Activated CD8-positive, alpha-beta T cell treated with anti-CD3 and anti-CD28 coated beads for 36 hours (primary cell): ENCODE results near the gene LUZP2. TPM values are rescaled to one million over a fixed set of nuclear protein-coding genes. Genes with fewer than 3 reads are reported as not detected.

ENCODE experiments used
- ATAC-seq: fragments of 200-7000 bp; cut with Tn5 transposase; one replicate; pipeline ENCODE4 v1.10.0; 2021; ENCODE audit warnings: mild to moderate bottlenecking, moderate library complexity
- CTCF ChIA-PET: fragments of 350-600 bp; sonication (Branson Sonifier 250); formaldehyde crosslinking; loops from one replicate; lab custom pipeline; 2021; ENCODE audit warnings: antibody characterized with exemption; lab: Charles Lee
- POLR2A ChIA-PET: fragments of 350-600 bp; sonication (Branson Sonifier 250); formaldehyde crosslinking; loops from one replicate; lab custom pipeline; 2021; ENCODE audit warnings: antibody characterized with exemption; lab: Charles Lee
- DNase-seq: peaks from one replicate; pipeline ENCODE4 v3.0.0-alpha.2; 2020
- H3K27ac Mint-ChIP-seq: one replicate; pipeline ENCODE4 v1.8.0; 2021; ENCODE audit warnings: mild to moderate bottlenecking, mixed read lengths
- H3K27me3 Mint-ChIP-seq: one replicate; pipeline ENCODE4 v1.8.0; 2021; ENCODE audit warnings: mixed read lengths
- H3K36me3 Mint-ChIP-seq: one replicate; pipeline ENCODE4 v1.8.0; 2021; ENCODE audit warnings: low read depth, mixed read lengths
- H3K4me1 Mint-ChIP-seq: one replicate; pipeline ENCODE4 v1.8.0; 2021; ENCODE audit warnings: low read depth, mixed read lengths
- H3K4me3 Mint-ChIP-seq: one replicate; pipeline ENCODE4 v1.8.0; 2021; ENCODE audit warnings: mild to moderate bottlenecking, moderate library complexity, mixed read lengths
- H3K9me3 Mint-ChIP-seq: one replicate; pipeline ENCODE4 v1.8.0; 2021; ENCODE audit warnings: mixed read lengths
- intact Hi-C: fragments of 100-400 bp; cut with micrococcal nuclease; formaldehyde crosslinking; loops from one replicate; pipeline ENCODE4 v1.10.0; 2022
- total RNA-seq, 2 experiments: library from RNA; stranded (reverse); gene quantifications; one replicate each; pipeline ENCODE4 v1.2.3, GENCODE V29; 2021
- TF ChIP-seq, protein P1 (sequence below): fragments of 200-600 bp; IDR thresholded peaks from one replicate; pipeline ENCODE4 v1.8.0; 2022; ENCODE audit warnings: antibody characterized with exemption, mild to moderate bottlenecking

LUZP2 gene
- not detected for total RNA-seq

DNA sequence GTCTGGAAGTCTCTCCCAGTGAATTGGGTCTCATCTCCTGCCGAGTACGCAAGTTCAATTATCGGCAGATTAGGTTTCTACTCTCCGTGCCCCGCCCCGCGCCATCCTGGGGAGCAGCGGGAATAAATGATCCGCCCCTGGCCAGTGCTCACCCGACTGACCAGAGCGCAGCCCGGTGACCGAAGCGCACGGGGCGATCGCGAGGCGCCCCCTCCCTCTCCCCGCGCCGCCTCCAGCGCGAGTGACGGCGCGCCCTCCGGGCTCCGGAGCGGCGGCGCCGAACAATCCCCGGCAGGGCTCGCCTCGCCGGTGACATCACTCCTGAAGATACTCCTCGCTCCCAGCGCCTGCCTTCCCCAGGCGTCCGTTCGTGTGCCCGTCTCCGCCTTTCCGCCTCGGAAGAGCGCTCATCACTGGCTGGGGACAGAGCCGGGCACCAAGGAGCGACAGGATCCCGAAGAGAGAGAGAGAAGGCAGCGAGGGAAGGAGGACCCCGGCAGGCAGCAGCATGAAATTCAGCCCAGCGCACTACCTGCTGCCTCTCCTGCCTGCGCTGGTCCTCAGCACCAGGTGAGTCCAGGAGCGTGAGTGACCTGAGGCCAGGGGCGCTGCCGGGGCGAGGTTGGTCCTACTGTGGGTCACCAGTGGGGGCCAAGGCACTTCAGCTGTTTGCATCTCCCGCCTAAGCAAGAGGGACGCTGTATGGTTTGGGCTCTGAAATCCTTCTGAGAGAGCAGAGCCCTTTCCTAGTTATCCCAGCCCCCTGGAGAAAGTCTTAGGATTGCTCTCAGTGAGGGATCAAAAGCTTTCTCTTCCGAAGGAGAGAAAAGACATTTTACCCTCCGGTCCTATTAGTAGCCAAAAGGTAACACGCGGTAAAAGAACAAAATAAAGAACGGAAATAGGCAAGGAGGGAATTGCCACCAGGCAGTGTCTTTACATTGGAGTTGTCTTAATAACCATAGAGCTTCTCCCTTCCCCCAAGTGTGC lies at the start of gene LUZP2:
Gene LUZP2, plus strand, starts transcription at position 318 of the 990 bp plus-strand sequence.
- CTCF ChIA-PET, result no interaction called here
- Mint-ChIP-seq H3K9me3 (peaks cover 6% of the 10 kb centered on the region), H3K36me3 (no peaks in the 10 kb centered on the region), H3K27ac (no peak within 1 kb of the TSS), H3K4me1 (no peaks in the 10 kb centered on the region), H3K4me3 (no peak within 1 kb of the TSS), H3K27me3 (peaks cover 18% of the 10 kb centered on the region)
- intact Hi-C loops, result no loop called here
- POLR2A ChIA-PET, result no interaction called here
- DNase-seq (no peak), ATAC-seq (no peak)
- TF ChIP-seq, protein P1, sequence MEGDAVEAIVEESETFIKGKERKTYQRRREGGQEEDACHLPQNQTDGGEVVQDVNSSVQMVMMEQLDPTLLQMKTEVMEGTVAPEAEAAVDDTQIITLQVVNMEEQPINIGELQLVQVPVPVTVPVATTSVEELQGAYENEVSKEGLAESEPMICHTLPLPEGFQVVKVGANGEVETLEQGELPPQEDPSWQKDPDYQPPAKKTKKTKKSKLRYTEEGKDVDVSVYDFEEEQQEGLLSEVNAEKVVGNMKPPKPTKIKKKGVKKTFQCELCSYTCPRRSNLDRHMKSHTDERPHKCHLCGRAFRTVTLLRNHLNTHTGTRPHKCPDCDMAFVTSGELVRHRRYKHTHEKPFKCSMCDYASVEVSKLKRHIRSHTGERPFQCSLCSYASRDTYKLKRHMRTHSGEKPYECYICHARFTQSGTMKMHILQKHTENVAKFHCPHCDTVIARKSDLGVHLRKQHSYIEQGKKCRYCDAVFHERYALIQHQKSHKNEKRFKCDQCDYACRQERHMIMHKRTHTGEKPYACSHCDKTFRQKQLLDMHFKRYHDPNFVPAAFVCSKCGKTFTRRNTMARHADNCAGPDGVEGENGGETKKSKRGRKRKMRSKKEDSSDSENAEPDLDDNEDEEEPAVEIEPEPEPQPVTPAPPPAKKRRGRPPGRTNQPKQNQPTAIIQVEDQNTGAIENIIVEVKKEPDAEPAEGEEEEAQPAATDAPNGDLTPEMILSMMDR, result no peak

DNA sequence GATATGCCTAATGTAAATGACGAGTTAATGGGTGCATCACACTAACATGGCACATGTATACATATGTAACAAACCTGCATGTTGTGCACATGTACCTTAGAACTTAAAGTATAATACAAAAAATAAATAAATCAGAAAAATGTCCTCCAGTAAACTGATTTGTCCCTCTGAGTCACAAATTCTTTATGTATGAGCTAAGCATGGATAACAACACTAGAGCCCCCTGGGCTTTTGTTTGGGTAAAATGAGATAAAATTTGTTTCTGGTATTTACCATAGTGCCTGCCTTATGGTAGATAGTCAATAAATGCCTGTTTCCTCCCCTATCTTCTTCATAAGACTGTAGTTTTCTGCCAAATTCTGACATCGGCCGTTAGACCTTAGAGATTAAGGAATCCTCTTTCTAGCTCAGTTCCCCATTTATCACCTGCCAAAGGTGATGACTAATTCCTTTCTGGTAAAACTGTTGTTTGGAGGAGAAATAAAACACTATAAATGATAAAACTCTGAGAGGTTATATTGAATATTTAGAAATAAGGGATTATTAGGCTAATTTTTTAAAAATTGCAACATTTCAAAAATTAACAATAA lies 43.6 kb upstream of the LUZP2 start:
- no peaks in the 10 kb centered on the region for H3K27me3 Mint-ChIP-seq
- POLR2A ChIA-PET, result interaction anchor here (0.6 kb wide), 1 partner anchor 16 kb away, joined by 3 read pairs; no protein-coding TSS in a partner anchor

DNA sequence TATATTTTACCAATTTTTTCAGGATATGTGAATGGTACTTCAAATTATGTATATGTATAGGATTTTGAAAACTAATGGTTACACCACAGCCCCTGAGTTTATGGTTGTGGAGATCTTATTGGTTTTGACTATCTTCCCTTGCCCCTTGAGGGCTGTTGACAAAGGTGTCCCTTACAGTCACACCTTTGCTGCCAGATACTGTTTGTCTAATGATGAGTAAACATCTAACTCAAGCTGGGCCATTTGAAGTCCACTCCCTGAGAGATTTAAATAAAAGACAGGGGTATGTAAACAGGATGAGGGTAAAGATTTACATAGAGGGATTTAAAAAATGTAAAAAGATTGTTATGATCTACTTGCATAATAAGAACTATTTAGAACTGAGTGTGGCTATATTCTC lies 38.9 kb upstream of the LUZP2 start:
- POLR2A ChIA-PET, result no interaction called here
- CTCF ChIA-PET, result no interaction called here

More for the DNA sequence above, 43.6 kb upstream of the LUZP2 start:
- TF ChIP-seq, protein P1, result no peak
- H3K27ac Mint-ChIP-seq, result no peak overlapping the region
- peaks cover 4% of the 10 kb centered on the region for H3K9me3 Mint-ChIP-seq
- intact Hi-C loops, result no loop called here
- no peak for DNase-seq
- H3K36me3 Mint-ChIP-seq, result no peaks in the 10 kb centered on the region
- H3K4me3 Mint-ChIP-seq, result no peak overlapping the region
- no peak for ATAC-seq
- CTCF ChIA-PET, result no interaction called here
- H3K4me1 Mint-ChIP-seq, result no peaks in the 10 kb centered on the region

DNA sequence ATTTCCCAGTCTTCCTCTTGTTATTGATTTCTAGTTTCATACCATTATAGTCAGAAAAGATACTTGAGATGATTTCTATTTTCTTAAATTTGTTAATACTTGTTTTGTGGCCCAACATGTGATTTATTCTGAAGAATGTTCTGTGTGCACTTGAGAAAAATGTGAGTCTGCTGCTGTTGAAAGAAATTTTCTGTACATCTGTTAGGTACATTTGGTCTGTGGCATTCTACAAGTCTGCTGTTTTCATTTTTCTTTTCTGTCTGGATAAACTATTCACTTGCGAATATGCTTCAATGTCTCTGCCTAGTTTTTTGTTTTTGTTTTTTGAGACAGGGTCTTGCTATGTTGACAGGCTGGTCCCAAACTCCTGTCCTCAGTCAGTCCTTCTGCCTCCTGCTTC lies 26.4 kb upstream of the LUZP2 start:
- ChIA-PET POLR2A (interaction anchor here (0.6 kb wide), 1 partner anchor 442 kb away, joined by 3 read pairs; no protein-coding TSS in a partner anchor), CTCF (no interaction called here)
- TF ChIP-seq, protein P1, result no peak
- H3K9me3 Mint-ChIP-seq, result peaks cover 8% of the 10 kb centered on the region
- no peaks in the 10 kb centered on the region for H3K27me3 Mint-ChIP-seq
- H3K27ac Mint-ChIP-seq, result no peak overlapping the region
- intact Hi-C loops, result no loop called here
- no peaks in the 10 kb centered on the region for H3K36me3 Mint-ChIP-seq
- no peak overlapping the region for H3K4me3 Mint-ChIP-seq
- DNase-seq (no peak), ATAC-seq (no peak)
- H3K4me1 Mint-ChIP-seq, result no peaks in the 10 kb centered on the region

More for the DNA sequence above, 38.9 kb upstream of the LUZP2 start:
- ATAC-seq (no peak), DNase-seq (no peak)
- no peaks in the 10 kb centered on the region for H3K36me3 Mint-ChIP-seq
- no peak overlapping the region for H3K4me3 Mint-ChIP-seq
- H3K9me3 Mint-ChIP-seq, result peaks cover 7% of the 10 kb centered on the region
- no peaks in the 10 kb centered on the region for H3K27me3 Mint-ChIP-seq
- intact Hi-C loops, result no loop called here
- H3K27ac Mint-ChIP-seq, result no peak overlapping the region
- no peaks in the 10 kb centered on the region for H3K4me1 Mint-ChIP-seq
- TF ChIP-seq, protein P1, result no peak

DNA sequence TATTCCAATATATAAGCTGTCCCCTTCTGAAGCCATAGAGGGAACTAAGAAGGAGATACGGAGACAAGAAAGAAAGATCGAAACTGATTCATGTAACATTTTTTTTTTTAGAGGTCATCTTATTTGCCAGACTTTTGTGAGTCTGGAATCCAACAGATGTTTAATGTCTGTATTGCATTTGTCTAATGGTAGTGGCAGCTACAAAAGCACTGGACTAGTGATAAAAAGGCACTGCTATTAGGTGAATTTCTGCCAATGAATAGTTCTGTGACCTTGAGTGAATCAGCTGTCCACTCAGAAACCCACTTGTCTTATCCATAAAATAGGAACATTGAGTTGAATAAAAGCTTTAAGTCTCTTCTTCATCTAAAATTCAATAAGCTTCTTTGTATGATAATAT lies 25.8 kb upstream of the LUZP2 start:
- ATAC-seq (no peak), DNase-seq (no peak)
- Mint-ChIP-seq H3K4me3 (no peak overlapping the region), H3K36me3 (no peaks in the 10 kb centered on the region), H3K27me3 (no peaks in the 10 kb centered on the region), H3K4me1 (no peaks in the 10 kb centered on the region), H3K9me3 (peaks cover 8% of the 10 kb centered on the region), H3K27ac (no peak overlapping the region)
- TF ChIP-seq, protein P1, result no peak
- CTCF ChIA-PET, result no interaction called here
- intact Hi-C loops, result no loop called here
- POLR2A ChIA-PET, result interaction anchor here (0.6 kb wide), 1 partner anchor 443 kb away, joined by 3 read pairs; no protein-coding TSS in a partner anchor
